ENCODE results near the gene FTHL17.

GRCh38 chrX:31091819-31092218, 20.0 kb upstream of the FTHL17 start:
- TF ChIP-seq, protein P1, sequence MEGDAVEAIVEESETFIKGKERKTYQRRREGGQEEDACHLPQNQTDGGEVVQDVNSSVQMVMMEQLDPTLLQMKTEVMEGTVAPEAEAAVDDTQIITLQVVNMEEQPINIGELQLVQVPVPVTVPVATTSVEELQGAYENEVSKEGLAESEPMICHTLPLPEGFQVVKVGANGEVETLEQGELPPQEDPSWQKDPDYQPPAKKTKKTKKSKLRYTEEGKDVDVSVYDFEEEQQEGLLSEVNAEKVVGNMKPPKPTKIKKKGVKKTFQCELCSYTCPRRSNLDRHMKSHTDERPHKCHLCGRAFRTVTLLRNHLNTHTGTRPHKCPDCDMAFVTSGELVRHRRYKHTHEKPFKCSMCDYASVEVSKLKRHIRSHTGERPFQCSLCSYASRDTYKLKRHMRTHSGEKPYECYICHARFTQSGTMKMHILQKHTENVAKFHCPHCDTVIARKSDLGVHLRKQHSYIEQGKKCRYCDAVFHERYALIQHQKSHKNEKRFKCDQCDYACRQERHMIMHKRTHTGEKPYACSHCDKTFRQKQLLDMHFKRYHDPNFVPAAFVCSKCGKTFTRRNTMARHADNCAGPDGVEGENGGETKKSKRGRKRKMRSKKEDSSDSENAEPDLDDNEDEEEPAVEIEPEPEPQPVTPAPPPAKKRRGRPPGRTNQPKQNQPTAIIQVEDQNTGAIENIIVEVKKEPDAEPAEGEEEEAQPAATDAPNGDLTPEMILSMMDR (IDR thresholded peaks at IDR 0.05; ENCODE audit: poor library complexity) = no peak
- TF ChIP-seq EZH2phosphoT487 (IDR thresholded peaks at IDR 0.05; ENCODE audit: low read depth, severe bottlenecking, unreplicated experiment) = no peak
- TF ChIP-seq EZH2 (IDR thresholded peaks at IDR 0.05; ENCODE audit: borderline replicate concordance) = no peak
